AG09309 (cell line): ENCODE results near the gene KAZN.

Experiments
- DNase-seq: peaks from one replicate; pipeline ENCODE4 v3.0.0-alpha.2; 2010; ENCODE audit warnings: low read depth
- H3K4me3 ChIP-seq: 2 replicates; pipeline ENCODE4 v1.5.1; 2011; ENCODE audit warnings: mild to moderate bottlenecking, low read depth, low read length, moderate library complexity; ENCODE audit not compliant: control insufficient read depth
- CTCF ChIP-seq: IDR thresholded peaks from 2 replicates; pipeline ENCODE4 v1.5.1; 2011; ENCODE audit warnings: mild to moderate bottlenecking, low read depth, low read length, inconsistent platforms; ENCODE audit not compliant: insufficient read depth, control insufficient read depth; ENCODE audit errors: missing control alignments

Gene KAZN

GRCh38 chr1:15114884-15115283 is 516.4 kb downstream of the KAZN start:
- no peak overlapping the region for H3K4me3 ChIP-seq
- DNase-seq: no peak
- no peak for TF ChIP-seq CTCF

GRCh38 chr1:15115542-15116330 is 517.3 kb downstream of the KAZN start:
- TF ChIP-seq CTCF: no peak
- no peak for DNase-seq
- H3K4me3 ChIP-seq: no peak overlapping the region

- H3K4me3 ChIP-seq: no peak overlapping the region
- no peak for TF ChIP-seq CTCF
- DNase-seq: no peak
Observed at GRCh38 chr1:15116966-15117365, 518.5 kb downstream of the KAZN start.

GRCh38 chr1:15117671-15118325 is 519.3 kb downstream of the KAZN start:
- H3K4me3 ChIP-seq: no peak overlapping the region
- no peak for TF ChIP-seq CTCF
- no peak for DNase-seq

DNA sequence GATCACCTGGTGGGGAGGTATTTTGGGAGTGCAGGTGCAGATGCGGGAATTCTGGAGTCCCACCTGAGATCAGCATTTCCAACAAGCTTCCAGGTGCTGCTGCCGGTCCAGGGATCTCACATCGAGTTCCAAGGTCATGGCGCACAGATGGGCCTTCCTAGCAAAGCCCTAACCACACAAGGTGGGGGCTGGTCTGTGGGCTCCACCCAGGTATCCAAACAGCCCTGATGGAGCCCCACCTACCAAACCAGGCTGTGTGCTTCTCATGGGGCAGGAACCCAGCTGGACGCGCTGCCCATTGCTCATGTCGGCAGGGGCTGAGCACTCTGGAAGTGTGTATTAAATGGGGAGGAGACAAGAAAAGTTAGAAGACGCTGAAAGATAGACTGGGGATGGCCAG is 520.1 kb downstream of the KAZN start:
- TF ChIP-seq CTCF: no peak
- no peak for DNase-seq
- H3K4me3 ChIP-seq: no peak overlapping the region

DNA sequence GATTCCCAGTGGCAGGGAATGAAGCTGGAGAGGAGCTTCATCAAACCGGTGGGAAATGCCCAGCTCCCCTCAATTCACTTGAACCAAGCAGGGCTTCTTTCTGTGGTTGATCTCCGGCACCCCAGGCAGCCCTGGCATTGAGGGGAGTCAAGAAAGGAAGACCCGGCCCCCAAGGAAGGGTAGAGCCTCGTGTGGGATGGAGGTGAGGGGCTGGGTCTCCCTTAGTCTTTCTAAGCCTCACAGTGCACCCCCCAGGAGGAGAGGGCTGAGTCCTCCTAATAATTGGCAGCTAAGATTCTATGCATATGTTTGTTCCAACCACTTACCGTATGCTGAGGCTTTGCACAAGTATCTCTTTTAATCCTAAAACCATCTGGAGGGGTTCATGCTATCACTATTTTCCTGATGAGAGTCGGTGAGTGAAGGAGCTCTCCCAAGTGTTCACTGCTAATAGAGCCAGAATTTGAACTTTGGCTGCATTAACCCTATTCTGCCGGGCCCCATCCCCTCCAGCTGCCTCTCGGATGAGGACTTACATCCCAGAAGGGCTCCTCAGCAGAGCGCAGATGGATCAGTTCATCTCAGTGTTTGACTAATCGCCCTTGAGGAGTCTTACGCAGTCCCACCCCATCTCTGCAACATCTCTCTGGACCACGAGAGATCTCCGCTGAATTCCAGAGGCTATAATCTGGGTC is 521.9 kb downstream of the KAZN start:
- H3K4me3 ChIP-seq: no peak overlapping the region
- no peak for TF ChIP-seq CTCF
- DNase-seq: no peak
